Gastrocnemius medialis (tissue), 4 donors: ENCODE data around the gene FAM199X. TPM values are rescaled to one million over a fixed set of nuclear protein-coding genes. Genes with fewer than 3 reads are reported as not detected.

Source experiments
- ATAC-seq, 2 donors: fragments of 150-250 bp; one replicate each; pipeline ENCODE4 v1.9.1; 2016
- DNase-seq, 2 donors: peaks; one replicate each; pipeline ENCODE4 v3.0.0-alpha.2; 2019
- H3K27ac ChIP-seq, 4 donors: fragments of 200-600 bp; sonication (generic); 1 replicate in 1 of 4; 2 replicates in 3 of 4; pipeline ENCODE4 v1.5.1; 2016 to 2018; ENCODE audit warnings: mild to moderate bottlenecking in 2 of 4, moderate library complexity in 1 of 4
- H3K27me3 ChIP-seq, 3 donors: fragments of 200-600 bp; sonication (generic) in 2 of 3; 1 replicate in 1 of 3; 2 replicates in 2 of 3; pipeline versions ENCODE4 v1.5.1 to v1.6.0; 2016 to 2019; ENCODE audit warnings: mild to moderate bottlenecking in 1 of 3, moderate library complexity in 1 of 3
- H3K36me3 ChIP-seq, 2 donors: fragments of 200-600 bp; sonication (generic) in 1 of 2; one replicate each; pipeline ENCODE4 v1.5.1; 2017 to 2018
- H3K4me1 ChIP-seq, 2 donors: fragments of 200-600 bp; sonication (generic) in 1 of 2; one replicate each; pipeline ENCODE4 v1.5.1; 2016 to 2017; ENCODE audit warnings: mild to moderate bottlenecking in 2 of 2
- H3K4me3 ChIP-seq, 4 donors: fragments of 200-600 bp; sonication (generic) in 3 of 4; 1 replicate in 1 of 4; 2 replicates in 3 of 4; pipeline ENCODE4 v1.5.1; 2016 to 2019; ENCODE audit warnings: mild to moderate bottlenecking in 2 of 4
- H3K9me3 ChIP-seq, 3 donors: fragments of 200-600 bp; sonication (generic) in 2 of 3; 1 replicate in 1 of 3; 2 replicates in 2 of 3; pipeline ENCODE4 v1.5.1; 2016 to 2019
- CTCF ChIP-seq, 5 experiments: fragments of 450-650 bp in 3 of 5; fragments of 200-600 bp in 2 of 5; sonication (generic) in 2 of 5; IDR thresholded peaks in 4 of 5; conservative IDR thresholded peaks in 1 of 5; 1 replicate in 4 of 5; 2 replicates in 1 of 5; pipeline ENCODE4 v1.5.1; 2016 to 2019; ENCODE audit warnings: antibody characterized with exemption in 5 of 5, mild to moderate bottlenecking in 3 of 5, moderate library complexity in 3 of 5
- POLR2A ChIP-seq, 2 donors: fragments of 450-650 bp; IDR thresholded peaks; one replicate each; pipeline ENCODE4 v1.6.1; 2017; ENCODE audit warnings: antibody characterized with exemption in 2 of 2, mild to moderate bottlenecking in 2 of 2, moderate library complexity in 2 of 2
- in situ Hi-C, 4 donors: fragments of 200-750 bp; cut with MboI; loops; one replicate each; pipeline versions ENCODE4 v1.15.0 to v1.8.0; 2017; ENCODE audit warnings: low sequenced_read_pairs in 4 of 4
- intact Hi-C: fragments of 100-400 bp; cut with DNase I; formaldehyde crosslinking; loops from one replicate; pipeline ENCODE4 v1.15.1; 2023; ENCODE audit warnings: low total_unique reads
- total RNA-seq, 4 donors: library from RNA; depleted of rRNA; stranded (reverse); fragments of >200 nt; gene quantifications; one replicate each; pipeline versions ENCODE4 v1.1.0 to v1.2.3, GENCODE V29; 2016

FAM199X gene
- total RNA-seq, 4 donors from 2014 or later: 13.4 to 23.4 (median 17.8) TPM

DNA sequence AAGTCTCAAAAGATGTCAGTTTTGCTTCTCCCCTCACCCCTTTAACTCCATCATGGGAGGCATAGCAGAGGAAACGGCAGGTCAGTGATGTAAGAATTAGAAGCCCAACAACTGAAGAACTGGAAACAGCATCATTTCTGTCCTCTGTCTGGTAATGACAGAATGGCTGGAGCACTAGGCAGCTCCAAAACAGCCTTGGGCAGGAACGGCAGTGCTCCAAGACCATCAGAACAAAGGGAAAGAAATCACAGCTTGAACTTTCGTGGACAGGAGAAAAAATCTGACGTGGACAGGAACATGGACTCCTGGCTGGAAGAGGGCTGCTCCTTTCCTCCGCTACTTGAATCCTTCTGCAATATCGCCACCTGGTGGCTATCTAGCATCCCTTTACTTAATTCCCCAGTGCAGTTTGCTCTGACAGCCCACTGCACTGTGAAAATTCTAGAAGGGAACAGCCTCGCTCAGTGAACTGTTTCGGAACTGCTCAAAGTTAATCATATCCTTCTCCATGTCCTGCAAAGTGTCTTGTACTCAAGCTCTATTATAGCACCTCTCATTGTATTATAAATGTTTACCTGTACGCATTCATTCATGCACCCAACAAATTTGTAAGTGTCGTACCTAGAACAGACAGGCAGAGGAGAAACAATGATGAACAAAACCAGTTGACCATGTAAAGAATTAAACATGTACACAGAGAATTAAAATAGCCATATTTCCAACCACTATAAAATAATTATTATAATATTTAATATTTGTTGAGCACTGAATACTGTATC, 29.8 kb upstream of the FAM199X start:
- peaks cover 0 to 3% (median 0%) of the 10 kb centered on the region in 3 donors for H3K27me3 ChIP-seq
- H3K9me3 ChIP-seq: no peaks in the 10 kb centered on the region
- no peaks in the 10 kb centered on the region for H3K36me3 ChIP-seq
- DNase-seq: peak; percentile 39 to 44
- peak; percentile 13 to 73 (median 63) for TF ChIP-seq CTCF (IDR thresholded peaks at IDR 0.05 in 4 of 5, conservative IDR thresholded peaks at IDR 0.05 in 1 of 5)
- TF ChIP-seq POLR2A (IDR thresholded peaks at IDR 0.05): no peak
- peak overlapping the region; percentile 34 to 58 (median 41) for H3K4me3 ChIP-seq
- intact Hi-C loops: loop anchor here (1.0 to 10.0 kb wide), 3 partner anchors 24 to 292 kb away; partner anchors contain the start of gene ZCCHC18
- in situ Hi-C loops: loop anchor here in 3 of 4 donors (25.0 kb wide), 1 partner anchor 299 kb away; the partner anchor contains the start of gene RAB9B (in 3 of the 3)
- peak in 1 of 2 donors; percentile 92 for ATAC-seq
- peaks cover 0 to 6% of the 10 kb centered on the region in 2 donors for H3K4me1 ChIP-seq
- no peak overlapping the region for H3K27ac ChIP-seq

DNA sequence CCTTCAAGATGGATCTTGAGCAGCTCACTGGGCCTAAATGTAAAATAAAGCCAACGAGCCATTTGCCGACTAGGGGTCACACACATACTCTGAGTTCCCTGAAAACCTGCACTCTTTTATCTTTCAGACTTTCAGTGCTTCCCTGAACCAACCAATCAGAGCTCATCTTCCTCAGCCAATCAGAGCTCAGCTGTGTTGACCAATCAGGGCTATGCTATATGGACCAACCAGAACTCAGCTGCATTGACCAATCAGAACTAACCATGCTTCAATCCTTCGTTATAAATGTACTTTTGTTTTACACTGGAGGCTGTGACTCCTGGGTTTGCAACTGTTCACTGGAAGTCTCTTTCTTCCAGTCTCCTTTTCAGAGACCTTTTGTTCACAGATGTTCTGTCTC, 28.8 kb upstream of the FAM199X start:
- ATAC-seq: no peak
- Histone ChIP-seq H3K4me1 (peaks cover 0 to 6% of the 10 kb centered on the region in 2 donors), H3K4me3 (no peak overlapping the region), H3K27me3 (peaks cover 0 to 3% (median 0%) of the 10 kb centered on the region in 3 donors), H3K36me3 (no peaks in the 10 kb centered on the region), H3K27ac (no peak overlapping the region), H3K9me3 (no peaks in the 10 kb centered on the region)
- in situ Hi-C loops: loop anchor here in 3 of 4 donors (25.0 kb wide), 1 partner anchor 300 kb away; the partner anchor contains the start of gene RAB9B (in 3 of the 3)
- intact Hi-C loops: loop anchor here (2.0 to 10.0 kb wide), 2 partner anchors 25 to 293 kb away; partner anchors contain the start of gene ZCCHC18
- no peak for TF ChIP-seq POLR2A (IDR thresholded peaks at IDR 0.05)
- TF ChIP-seq CTCF (IDR thresholded peaks at IDR 0.05 in 4 of 5, conservative IDR thresholded peaks at IDR 0.05 in 1 of 5): no peak
- no peak for DNase-seq

- Histone ChIP-seq H3K36me3 (no peaks in the 10 kb centered on the region), H3K4me1 (peaks cover 0 to under 1% of the 10 kb centered on the region in 2 donors), H3K9me3 (no peaks in the 10 kb centered on the region), H3K4me3 (no peak overlapping the region), H3K27ac (no peak overlapping the region), H3K27me3 (peaks cover 0 to 3% (median 0%) of the 10 kb centered on the region in 3 donors)
- DNase-seq (no peak), ATAC-seq (no peak)
- TF ChIP-seq CTCF (IDR thresholded peaks at IDR 0.05 in 4 of 5, conservative IDR thresholded peaks at IDR 0.05 in 1 of 5) (no peak), POLR2A (IDR thresholded peaks at IDR 0.05) (no peak)
- in situ Hi-C loops: loop anchor here in 3 of 4 donors (25.0 kb wide), 1 partner anchor 304 kb away; the partner anchor contains the start of gene RAB9B (in 3 of the 3)
- intact Hi-C loops: no loop called here
Measured at GRCh38 chrX:104141087-104141760, 25.0 kb upstream of the FAM199X start.

GRCh38 chrX:104151037-104151436, 15.2 kb upstream of the FAM199X start:
- in situ Hi-C loops (loop anchor here in 2 of 4 donors (25.0 kb wide), 1 partner anchor 464 kb away; the partner anchor contains the start of gene MORF4L2 (in 2 of the 2)), intact Hi-C loops (no loop called here)
- Histone ChIP-seq H3K4me1 (peaks cover 0 to 7% of the 10 kb centered on the region in 2 donors), H3K27ac (no peak overlapping the region), H3K36me3 (no peaks in the 10 kb centered on the region), H3K27me3 (no peaks in the 10 kb centered on the region), H3K4me3 (no peak overlapping the region), H3K9me3 (no peaks in the 10 kb centered on the region)
- TF ChIP-seq CTCF (IDR thresholded peaks at IDR 0.05 in 4 of 5, conservative IDR thresholded peaks at IDR 0.05 in 1 of 5) (no peak), POLR2A (IDR thresholded peaks at IDR 0.05) (no peak)
- DNase-seq (no peak), ATAC-seq (no peak)
